ENCODE measurements around the gene TNNC2.
"Not testable (repeated sequence)": the region's sequence is repeated elsewhere in the genome, so short reads cannot be mapped to it uniquely, and the experiment has no call there.

Gene TNNC2

GRCh38 chr20:45827030-45827652 is at the start of gene TNNC2:
Gene TNNC2, minus strand, starts transcription at chr20:45827312. Its CDS starts 64 bp downstream, at chr20:45827248.
- no peak for DNase-seq

- DNase-seq: no peak
Measured at GRCh38 chr20:45874576-45874975, 47.5 kb upstream of the TNNC2 start.

- not testable (repeated sequence) for DNase-seq
Measured at GRCh38 chr20:45874104-45874481, 47.0 kb upstream of the TNNC2 start.

GRCh38 chr20:45873409-45874103 is 46.4 kb upstream of the TNNC2 start:
- no peak for DNase-seq

GRCh38 chr20:45872626-45873025 is 45.5 kb upstream of the TNNC2 start:
- DNase-seq: no peak

- no peak for DNase-seq
Measured at GRCh38 chr20:45867819-45868176, 40.7 kb upstream of the TNNC2 start.

- no peak for DNase-seq
Measured at GRCh38 chr20:45867136-45867818, 40.2 kb upstream of the TNNC2 start.

GRCh38 chr20:45866454-45866853 is 39.3 kb upstream of the TNNC2 start:
- no peak for DNase-seq

- DNase-seq: no peak
Measured at GRCh38 chr20:45863543-45864470, 36.7 kb upstream of the TNNC2 start.

- DNase-seq: no peak
Measured at GRCh38 chr20:45861221-45862075, 34.3 kb upstream of the TNNC2 start.

GRCh38 chr20:45860560-45861220 is 33.6 kb upstream of the TNNC2 start:
- DNase-seq: no peak

- no peak for DNase-seq
Measured at GRCh38 chr20:45859916-45860315, 32.8 kb upstream of the TNNC2 start.

- DNase-seq: no peak
Measured at GRCh38 chr20:45857882-45858216, 30.7 kb upstream of the TNNC2 start.

GRCh38 chr20:45857114-45857881 is 30.2 kb upstream of the TNNC2 start, which contains the start of the genes ACOT8 and ZSWIM3:
Gene ACOT8, minus strand, starts transcription at chr20:45857392. Its CDS starts 77 bp downstream, at chr20:45857315.
Gene ZSWIM3, plus strand, starts transcription at chr20:45857614. Its CDS starts 212 bp downstream, at chr20:45857826.
- DNase-seq: peak; percentile 100

GRCh38 chr20:45853484-45853883 is 26.4 kb upstream of the TNNC2 start:
- no peak for DNase-seq

GRCh38 chr20:45852326-45852725 is 25.2 kb upstream of the TNNC2 start:
- DNase-seq: no peak

- DNase-seq: no peak
Measured at GRCh38 chr20:45851501-45851900, 24.4 kb upstream of the TNNC2 start.

- DNase-seq: no peak
Measured at GRCh38 chr20:45850926-45851325, 23.8 kb upstream of the TNNC2 start.

GRCh38 chr20:45850238-45850637 is 23.1 kb upstream of the TNNC2 start:
- DNase-seq: no peak

GRCh38 chr20:45848969-45849582 is 22.0 kb upstream of the TNNC2 start:
- no peak for DNase-seq
